ENCODE measurements around the gene NAT16. TPM values are rescaled to one million over a fixed set of nuclear protein-coding genes. Genes with fewer than 3 reads are reported as not detected.

Gene NAT16
- total and polyA plus RNA-seq, 2 of the 13 experiments (the other 11 are each of a cell fraction or from before 2014, with no cell fraction given) = 0.04 TPM; not detected in 1

DNA sequence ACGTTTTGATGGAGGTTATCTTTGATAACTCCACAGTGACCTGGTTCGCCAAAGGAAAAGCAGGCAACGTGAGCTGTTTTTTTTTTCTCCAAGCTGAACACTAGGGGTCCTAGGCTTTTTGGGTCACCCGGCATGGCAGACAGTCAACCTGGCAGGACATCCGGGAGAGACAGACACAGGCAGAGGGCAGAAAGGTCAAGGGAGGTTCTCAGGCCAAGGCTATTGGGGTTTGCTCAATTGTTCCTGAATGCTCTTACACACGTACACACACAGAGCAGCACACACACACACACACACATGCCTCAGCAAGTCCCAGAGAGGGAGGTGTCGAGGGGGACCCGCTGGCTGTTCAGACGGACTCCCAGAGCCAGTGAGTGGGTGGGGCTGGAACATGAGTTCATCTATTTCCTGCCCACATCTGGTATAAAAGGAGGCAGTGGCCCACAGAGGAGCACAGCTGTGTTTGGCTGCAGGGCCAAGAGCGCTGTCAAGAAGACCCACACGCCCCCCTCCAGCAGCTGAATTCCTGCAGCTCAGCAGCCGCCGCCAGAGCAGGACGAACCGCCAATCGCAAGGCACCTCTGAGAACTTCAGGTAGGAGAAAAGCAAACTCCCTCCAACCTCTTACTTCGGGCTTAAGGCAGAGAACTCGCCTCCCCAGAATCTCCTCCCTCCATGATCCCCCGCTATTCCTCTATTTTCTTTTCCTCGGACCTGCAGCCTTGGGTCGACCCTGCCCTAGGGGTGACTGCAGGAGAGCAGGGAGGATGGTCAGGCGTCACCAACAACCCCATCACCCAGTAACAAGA lies 53.2 kb downstream of the NAT16 start, which contains the start of gene SERPINE1 (continued):
- TF ChIP-seq, protein P1, sequence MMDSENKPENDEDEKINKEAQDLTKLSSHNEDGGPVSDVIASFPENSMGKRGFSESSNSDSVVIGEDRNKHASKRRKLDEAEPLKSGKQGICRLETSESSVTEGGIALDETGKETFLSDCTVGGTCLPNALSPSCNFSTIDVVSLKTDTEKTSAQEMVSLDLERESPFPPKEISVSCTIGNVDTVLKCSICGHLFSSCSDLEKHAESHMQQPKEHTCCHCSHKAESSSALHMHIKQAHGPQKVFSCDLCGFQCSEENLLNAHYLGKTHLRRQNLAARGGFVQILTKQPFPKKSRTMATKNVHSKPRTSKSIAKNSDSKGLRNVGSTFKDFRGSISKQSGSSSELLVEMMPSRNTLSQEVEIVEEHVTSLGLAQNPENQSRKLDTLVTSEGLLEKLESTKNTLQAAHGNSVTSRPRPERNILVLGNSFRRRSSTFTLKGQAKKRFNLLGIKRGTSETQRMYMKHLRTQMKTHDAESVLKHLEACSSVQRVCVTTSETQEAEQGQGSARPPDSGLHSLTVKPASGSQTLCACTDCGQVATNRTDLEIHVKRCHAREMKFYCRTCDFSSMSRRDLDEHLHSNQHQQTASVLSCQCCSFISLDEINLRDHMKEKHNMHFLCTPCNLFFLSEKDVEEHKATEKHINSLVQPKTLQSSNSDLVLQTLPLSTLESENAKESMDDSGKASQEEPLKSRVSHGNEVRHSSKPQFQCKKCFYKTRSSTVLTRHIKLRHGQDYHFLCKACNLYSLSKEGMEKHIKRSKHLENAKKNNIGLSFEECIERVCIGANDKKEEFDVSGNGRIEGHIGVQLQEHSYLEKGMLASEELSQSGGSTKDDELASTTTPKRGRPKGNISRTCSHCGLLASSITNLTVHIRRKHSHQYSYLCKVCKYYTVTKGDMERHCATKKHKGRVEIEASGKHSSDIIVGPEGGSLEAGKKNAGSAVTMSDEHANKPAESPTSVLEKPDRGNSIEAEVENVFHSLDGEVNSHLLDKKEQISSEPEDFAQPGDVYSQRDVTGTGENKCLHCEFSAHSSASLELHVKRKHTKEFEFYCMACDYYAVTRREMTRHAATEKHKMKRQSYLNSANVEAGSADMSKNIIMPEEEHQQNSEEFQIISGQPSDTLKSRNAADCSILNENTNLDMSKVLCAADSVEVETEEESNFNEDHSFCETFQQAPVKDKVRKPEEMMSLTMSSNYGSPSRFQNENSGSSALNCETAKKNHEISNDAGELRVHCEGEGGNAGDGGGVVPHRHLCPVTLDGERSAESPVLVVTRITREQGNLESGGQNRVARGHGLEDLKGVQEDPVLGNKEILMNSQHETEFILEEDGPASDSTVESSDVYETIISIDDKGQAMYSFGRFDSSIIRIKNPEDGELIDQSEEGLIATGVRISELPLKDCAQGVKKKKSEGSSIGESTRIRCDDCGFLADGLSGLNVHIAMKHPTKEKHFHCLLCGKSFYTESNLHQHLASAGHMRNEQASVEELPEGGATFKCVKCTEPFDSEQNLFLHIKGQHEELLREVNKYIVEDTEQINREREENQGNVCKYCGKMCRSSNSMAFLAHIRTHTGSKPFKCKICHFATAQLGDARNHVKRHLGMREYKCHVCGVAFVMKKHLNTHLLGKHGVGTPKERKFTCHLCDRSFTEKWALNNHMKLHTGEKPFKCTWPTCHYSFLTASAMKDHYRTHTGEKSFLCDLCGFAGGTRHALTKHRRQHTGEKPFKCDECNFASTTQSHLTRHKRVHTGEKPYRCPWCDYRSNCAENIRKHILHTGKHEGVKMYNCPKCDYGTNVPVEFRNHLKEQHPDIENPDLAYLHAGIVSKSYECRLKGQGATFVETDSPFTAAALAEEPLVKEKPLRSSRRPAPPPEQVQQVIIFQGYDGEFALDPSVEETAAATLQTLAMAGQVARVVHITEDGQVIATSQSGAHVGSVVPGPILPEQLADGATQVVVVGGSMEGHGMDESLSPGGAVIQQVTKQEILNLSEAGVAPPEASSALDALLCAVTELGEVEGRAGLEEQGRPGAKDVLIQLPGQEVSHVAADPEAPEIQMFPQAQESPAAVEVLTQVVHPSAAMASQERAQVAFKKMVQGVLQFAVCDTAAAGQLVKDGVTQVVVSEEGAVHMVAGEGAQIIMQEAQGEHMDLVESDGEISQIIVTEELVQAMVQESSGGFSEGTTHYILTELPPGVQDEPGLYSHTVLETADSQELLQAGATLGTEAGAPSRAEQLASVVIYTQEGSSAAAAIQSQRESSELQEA (CRISPR knock-in tag; IDR thresholded peaks at IDR 0.05; ENCODE audit: not compliant biosample characterization) = peak; percentile 25
- TF ChIP-seq, protein P2, sequence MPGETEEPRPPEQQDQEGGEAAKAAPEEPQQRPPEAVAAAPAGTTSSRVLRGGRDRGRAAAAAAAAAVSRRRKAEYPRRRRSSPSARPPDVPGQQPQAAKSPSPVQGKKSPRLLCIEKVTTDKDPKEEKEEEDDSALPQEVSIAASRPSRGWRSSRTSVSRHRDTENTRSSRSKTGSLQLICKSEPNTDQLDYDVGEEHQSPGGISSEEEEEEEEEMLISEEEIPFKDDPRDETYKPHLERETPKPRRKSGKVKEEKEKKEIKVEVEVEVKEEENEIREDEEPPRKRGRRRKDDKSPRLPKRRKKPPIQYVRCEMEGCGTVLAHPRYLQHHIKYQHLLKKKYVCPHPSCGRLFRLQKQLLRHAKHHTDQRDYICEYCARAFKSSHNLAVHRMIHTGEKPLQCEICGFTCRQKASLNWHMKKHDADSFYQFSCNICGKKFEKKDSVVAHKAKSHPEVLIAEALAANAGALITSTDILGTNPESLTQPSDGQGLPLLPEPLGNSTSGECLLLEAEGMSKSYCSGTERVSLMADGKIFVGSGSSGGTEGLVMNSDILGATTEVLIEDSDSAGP (CRISPR knock-in tag; IDR thresholded peaks at IDR 0.05; ENCODE audit: borderline replicate concordance) = peak; percentile 85
- no peak for TF ChIP-seq GTF3A (CRISPR knock-in tag; conservative IDR thresholded peaks at IDR 0.05)
- 0 out of 2 replicates have a peak, but pooled peaks have one; percentile 1 for TF ChIP-seq ZNF253 (CRISPR knock-in tag; IDR thresholded peaks at IDR 0.05; ENCODE audit: borderline replicate concordance)
- TF ChIP-seq ARID2 (CRISPR knock-in tag; IDR thresholded peaks at IDR 0.05; ENCODE audit: borderline replicate concordance) = 0 out of 2 replicates have a peak, but pooled peaks have one; percentile 84
- TF ChIP-seq PHF20 (CRISPR knock-in tag; IDR thresholded peaks at IDR 0.05) = 0 out of 2 replicates have a peak, but pooled peaks have one; percentile 12
- 0 out of 2 replicates have a peak, but pooled peaks have one; percentile 10 for TF ChIP-seq ONECUT2 (CRISPR knock-in tag; IDR thresholded peaks at IDR 0.05)
- TF ChIP-seq SOX13 (IDR thresholded peaks at IDR 0.05) = peak; percentile 93
- peak in 1 of 2 experiments; percentile 91; a peak in 2 of 4 replicates for TF ChIP-seq SOX13 (CRISPR knock-in tag; conservative IDR thresholded peaks at IDR 0.05 in 1 of 2, IDR thresholded peaks at IDR 0.05 in 1 of 2)
- TF ChIP-seq ZNF510 (CRISPR knock-in tag; IDR thresholded peaks at IDR 0.05; ENCODE audit: low read depth) = no peak
- TF ChIP-seq HDAC2 (CRISPR knock-in tag; IDR thresholded peaks at IDR 0.05) = peak; percentile 77
- peak; percentile 92 for TF ChIP-seq ESRRA (CRISPR knock-in tag; IDR thresholded peaks at IDR 0.05; ENCODE audit: low read depth)
- peak; percentile 73; the same call in 1 of the 2 replicates for TF ChIP-seq BRCA1 (CRISPR knock-in tag; IDR thresholded peaks at IDR 0.05)
- TF ChIP-seq ZNF180 (CRISPR knock-in tag; IDR thresholded peaks at IDR 0.05; ENCODE audit: borderline replicate concordance, low read depth) = no peak
- peak; percentile 59 for TF ChIP-seq ATF1 (CRISPR knock-in tag; IDR thresholded peaks at IDR 0.05)
- no peak for TF ChIP-seq ZNF562 (CRISPR knock-in tag; IDR thresholded peaks at IDR 0.05; ENCODE audit: borderline replicate concordance)
- TF ChIP-seq CHD4 (IDR thresholded peaks at IDR 0.05; ENCODE audit: borderline replicate concordance, low read length) = peak; percentile 73; the same call in 1 of the 2 replicates
- 0 out of 2 replicates have a peak, but pooled peaks have one; percentile 28 for TF ChIP-seq ZNF12 (CRISPR knock-in tag; IDR thresholded peaks at IDR 0.05)
